CD4-positive, alpha-beta T cell treated with Interleukin-21 for 1 hour (primary cell): ENCODE results near the gene CSNK1G1.

Source experiments
- DNase-seq: peaks from one replicate; pipeline ENCODE4 v3.0.0-alpha.2; 2020

The CSNK1G1 gene

DNA sequence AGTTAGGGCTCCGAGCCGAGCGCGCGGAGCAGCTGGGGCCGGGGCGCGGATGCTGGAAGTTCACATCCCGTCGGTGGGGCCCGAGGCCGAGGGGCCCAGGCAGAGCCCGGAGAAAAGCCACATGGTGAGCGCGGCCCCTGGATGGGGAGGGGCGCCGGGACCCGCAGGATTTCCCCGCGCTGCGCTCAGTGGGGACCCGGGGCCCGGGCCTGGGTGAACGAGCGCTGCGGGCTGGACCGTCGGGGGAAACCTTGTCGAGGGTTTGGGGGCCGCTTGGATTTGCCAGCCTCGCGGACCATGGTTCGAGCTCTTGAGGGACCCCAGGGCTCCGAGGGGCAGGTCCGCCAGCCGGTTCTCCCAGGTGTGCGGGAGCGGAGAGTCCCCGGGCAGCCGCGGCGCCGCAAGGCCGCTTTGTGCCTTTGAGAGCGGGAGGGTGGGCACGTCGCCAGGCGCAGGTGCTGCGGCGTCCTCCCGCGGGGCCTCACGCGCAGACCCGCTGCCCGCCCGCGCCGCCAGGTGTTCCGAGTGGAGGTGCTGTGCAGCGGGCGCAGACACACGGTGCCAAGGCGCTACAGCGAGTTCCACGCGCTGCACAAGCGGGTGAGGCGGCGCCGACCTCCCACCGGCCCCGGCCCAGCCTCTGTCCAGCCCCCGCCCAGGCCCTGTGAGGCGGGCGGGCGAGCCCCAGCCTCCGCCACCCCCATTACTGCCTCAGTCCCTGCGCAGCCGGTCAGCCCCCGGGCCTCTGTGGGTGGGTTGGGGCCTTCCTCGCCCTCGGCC is 204.1 kb downstream of the CSNK1G1 start, which contains the start of gene SNX22:
TSS of gene SNX22 (plus strand) at position 5 of the 780 bp plus-strand sequence. CDS start at position 50, 45 bp downstream.
- DNase-seq: peak; percentile 22

GRCh38 chr15:64149893-64150578 is 205.9 kb downstream of the CSNK1G1 start:
- DNase-seq: no peak

GRCh38 chr15:64149424-64149823 is 206.5 kb downstream of the CSNK1G1 start:
- DNase-seq: no peak

- DNase-seq: no peak
Observed at GRCh38 chr15:64148581-64148980, 207.4 kb downstream of the CSNK1G1 start.

- DNase-seq: no peak
Observed at GRCh38 chr15:64148168-64148567, 207.8 kb downstream of the CSNK1G1 start.

DNA sequence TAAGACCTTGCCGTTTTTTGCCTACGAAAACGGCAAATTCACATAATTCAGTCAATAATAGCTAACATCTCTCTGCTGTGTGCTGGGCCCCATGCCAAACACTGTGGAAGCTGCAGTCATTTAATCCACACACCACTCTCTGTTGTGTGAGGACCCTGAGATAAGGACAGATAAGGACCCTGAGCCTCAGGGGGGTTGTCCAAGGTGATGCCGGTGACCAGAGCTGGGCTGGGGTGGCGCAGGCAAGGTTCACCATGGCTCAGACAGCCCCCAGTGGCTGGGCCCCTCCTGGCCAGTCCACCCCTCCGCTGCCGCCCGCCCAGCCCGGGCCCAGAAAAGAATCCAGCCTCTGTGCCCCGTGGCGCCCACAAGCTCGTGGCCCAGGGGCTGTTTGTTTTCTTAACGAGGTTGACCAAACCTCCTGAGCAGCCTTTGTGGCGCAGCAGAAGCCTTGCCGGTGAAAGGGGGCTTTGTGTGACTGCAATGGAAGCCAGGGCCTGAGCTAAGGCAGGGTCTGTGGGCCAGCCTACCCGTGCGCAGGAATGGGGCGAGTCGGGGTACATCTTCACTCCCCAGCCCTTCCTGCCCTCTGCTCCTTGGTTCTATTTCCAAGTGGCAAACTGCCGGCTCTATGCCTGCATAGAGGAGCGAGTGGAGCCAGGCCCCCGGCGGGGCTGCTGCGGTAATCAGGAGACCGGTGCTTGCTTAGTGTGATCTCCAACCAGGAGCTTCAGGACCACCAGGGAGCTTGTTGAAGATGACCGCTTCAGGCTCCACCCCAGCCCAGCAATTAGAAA is 208.9 kb downstream of the CSNK1G1 start:
- DNase-seq: no peak

DNA sequence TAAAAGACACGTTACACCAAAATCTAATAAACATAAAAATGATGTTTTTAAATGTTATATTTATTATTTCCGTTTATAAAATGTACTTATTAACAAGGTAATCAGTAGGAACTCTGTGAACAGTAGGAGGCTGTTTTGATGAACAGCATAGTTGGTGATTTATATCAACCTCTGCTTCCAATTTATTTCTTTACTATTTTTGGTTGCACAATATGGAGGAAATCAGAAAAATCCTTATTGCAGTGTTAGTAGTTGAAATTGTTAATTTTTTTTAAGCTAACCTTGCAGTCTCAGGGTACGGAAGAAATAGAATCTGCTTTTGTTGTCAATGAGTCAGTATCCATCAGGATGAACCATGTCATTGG is 209.5 kb downstream of the CSNK1G1 start:
- DNase-seq: no peak

GRCh38 chr15:64146041-64146440 is 209.9 kb downstream of the CSNK1G1 start:
- no peak for DNase-seq

- DNase-seq: no peak
Observed at GRCh38 chr15:64144565-64145281, 211.2 kb downstream of the CSNK1G1 start.

GRCh38 chr15:64144192-64144564 is 211.8 kb downstream of the CSNK1G1 start:
- DNase-seq: no peak

DNA sequence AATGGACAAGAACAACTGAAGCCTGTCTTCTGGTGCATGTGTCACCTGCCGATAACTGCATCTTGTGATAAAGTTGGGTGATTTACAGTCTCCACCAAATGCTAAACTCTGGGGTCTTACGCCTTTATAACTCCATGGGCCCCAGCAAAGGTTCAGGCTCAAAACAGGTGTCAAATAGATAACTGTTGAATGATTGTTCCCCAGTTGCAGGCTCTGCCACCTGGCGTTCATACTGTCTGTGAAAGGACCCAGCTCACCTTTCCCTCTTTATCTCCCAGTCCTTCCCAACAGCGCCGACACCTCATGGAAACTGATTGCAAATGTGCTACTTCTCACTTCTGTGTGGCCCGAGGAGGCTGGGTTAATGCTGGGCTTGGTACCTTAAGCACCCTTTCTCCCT is 212.7 kb downstream of the CSNK1G1 start:
- DNase-seq: no peak

GRCh38 chr15:64141798-64142512 is 214.0 kb downstream of the CSNK1G1 start:
- no peak for DNase-seq

GRCh38 chr15:64138331-64138941 is 217.5 kb downstream of the CSNK1G1 start:
- no peak for DNase-seq

GRCh38 chr15:64137226-64137833 is 218.6 kb downstream of the CSNK1G1 start:
- no peak for DNase-seq

GRCh38 chr15:64136347-64136746 is 219.6 kb downstream of the CSNK1G1 start:
- DNase-seq: no peak

DNA sequence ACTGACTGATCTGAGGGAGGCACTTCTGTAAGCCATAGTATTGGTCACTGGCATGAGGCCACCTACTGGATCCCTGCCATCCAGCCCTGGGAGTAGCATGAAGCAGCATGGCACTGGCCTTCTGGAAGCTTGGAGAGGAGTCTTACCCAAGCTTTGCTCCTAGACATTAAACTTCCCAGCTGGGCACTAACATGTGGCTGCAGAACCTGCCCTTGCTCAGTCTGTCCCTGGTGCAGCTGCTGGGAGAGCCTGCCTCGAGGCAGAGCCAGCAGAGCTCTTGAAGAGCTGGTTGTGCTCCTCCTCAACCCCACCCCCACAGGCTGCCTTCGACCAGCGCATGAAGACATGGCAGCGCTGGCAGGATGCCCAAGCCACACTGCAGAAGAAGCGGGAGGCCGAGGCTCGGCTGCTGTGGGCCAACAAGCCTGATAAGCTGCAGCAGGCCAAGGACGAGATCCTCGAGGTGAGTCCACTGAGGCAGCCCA is 221.6 kb downstream of the CSNK1G1 start:
- no peak for DNase-seq

DNA sequence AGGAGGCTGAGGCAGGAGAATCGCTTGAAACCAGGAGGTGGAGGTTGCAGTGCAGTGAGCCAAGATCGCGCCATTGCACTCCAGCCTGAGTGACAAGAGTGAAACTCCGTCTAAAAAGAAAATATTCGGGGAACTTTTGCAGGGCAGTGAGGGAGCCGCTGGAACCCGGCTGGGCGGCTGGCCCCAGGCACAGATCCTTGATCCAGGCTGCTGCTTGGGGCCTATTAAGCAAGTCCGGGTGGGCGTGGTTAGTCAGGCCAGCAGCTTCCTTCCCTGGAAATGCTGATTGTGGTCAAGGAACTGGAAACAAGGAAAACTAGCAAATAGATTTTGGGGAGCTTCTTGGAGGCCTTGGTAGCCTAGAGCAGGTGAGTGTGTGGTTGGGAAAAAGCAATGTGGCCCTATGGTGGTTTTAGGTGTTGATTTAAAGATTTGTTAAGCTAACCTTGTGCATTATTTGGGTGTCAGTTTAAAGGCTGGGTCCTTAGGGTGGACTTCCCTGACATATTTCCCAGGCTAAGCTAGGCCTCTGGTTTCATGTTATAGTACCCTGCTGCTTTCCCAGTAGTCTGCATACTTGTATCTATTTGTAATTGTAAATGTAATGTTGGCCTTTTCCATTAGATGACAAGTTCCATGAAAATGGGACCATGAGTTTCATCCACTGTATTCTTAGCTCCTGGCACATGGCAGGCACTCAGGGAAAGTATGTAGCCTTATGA is 222.2 kb downstream of the CSNK1G1 start:
- DNase-seq: no peak

DNA sequence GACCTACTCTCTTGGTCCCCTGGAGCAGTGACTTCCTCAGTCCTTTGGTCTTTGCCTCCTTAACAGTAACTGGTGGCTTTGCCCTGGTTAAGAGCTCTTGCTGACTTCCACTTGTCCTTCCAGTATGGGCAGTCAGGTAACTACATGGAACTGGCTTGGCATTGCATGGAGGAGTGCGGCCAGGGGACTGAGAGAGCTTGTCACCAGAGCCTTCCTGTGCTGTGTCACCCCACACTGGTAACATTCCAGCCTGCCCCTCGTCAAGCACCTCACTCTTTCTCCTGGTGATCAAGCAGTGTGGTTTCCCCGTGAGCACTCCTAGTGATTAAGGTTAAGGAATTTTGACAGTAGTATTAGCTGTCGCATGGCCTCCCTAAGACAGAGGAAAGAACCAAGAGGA is 223.8 kb downstream of the CSNK1G1 start:
- DNase-seq: no peak

DNA sequence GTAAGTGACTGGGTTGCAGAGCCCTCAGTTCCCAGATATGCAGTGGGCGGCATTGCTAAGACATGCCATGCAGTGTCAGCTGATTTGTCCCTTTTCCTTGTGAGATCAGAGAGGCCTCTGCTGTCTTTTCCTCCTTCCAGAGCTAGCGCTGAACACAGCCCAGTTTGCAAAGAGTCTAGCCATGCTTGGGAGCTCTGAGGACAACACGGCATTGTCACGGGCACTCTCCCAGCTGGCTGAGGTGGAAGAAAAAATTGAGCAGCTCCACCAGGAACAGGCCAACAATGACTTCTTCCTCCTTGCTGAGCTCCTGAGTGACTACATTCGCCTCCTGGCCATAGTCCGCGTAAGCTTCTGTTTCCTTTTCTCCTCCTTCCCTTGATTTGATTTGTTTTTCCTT is 224.4 kb downstream of the CSNK1G1 start:
- no peak for DNase-seq

GRCh38 chr15:64130159-64130558 is 225.8 kb downstream of the CSNK1G1 start:
- DNase-seq: no peak
